ENCODE results near the gene DIMT1. TPM values are rescaled to one million over a fixed set of nuclear protein-coding genes. Genes with fewer than 3 reads are reported as not detected.
A peak's percentile ranks its signal among the peaks of the same experiment; 100 is the strongest.

DIMT1 gene
- total RNA-seq, 4 donors from 2014 or later, result 13.5 to 28.3 (median 21.4) TPM

GRCh38 chr5:62395210-62395950 is 8.3 kb downstream of the DIMT1 start:
- H3K4me3 ChIP-seq, result no peak overlapping the region
- H3K9me3 ChIP-seq, result no peaks in the 10 kb centered on the region
- in situ Hi-C loops (cut with MboI; ENCODE audit: low sequenced_read_pairs in 4 of 4), result no loop called here
- TF ChIP-seq POLR2A (IDR thresholded peaks at IDR 0.05) (no peak), CTCF (IDR thresholded peaks at IDR 0.05 in 4 of 5, conservative IDR thresholded peaks at IDR 0.05 in 1 of 5) (no peak)
- DNase-seq (no peak), ATAC-seq (no peak)
- no peaks in the 10 kb centered on the region for H3K27me3 ChIP-seq
- intact Hi-C loops (cut with DNase I; ENCODE audit: low total_unique reads), result no loop called here
- no peaks in the 10 kb centered on the region for H3K4me1 ChIP-seq
- H3K36me3 ChIP-seq, result peaks cover 0 to 95% of the 10 kb centered on the region in 2 donors
- H3K27ac ChIP-seq, result no peak overlapping the region

GRCh38 chr5:62386824-62387223 is 16.9 kb downstream of the DIMT1 start:
- peak overlapping the region; percentile 3 to 70 (median 52) for H3K27ac ChIP-seq
- in situ Hi-C loops (cut with MboI; ENCODE audit: low sequenced_read_pairs in 4 of 4) (no loop called here), intact Hi-C loops (cut with DNase I; ENCODE audit: low total_unique reads) (loop anchor here (2.0 kb wide), 1 partner anchor 16 kb away; the partner anchor contains the start of gene DIMT1)
- H3K36me3 ChIP-seq, result peaks cover 0 to 77% of the 10 kb centered on the region in 2 donors
- TF ChIP-seq POLR2A (IDR thresholded peaks at IDR 0.05) (no peak), CTCF (IDR thresholded peaks at IDR 0.05 in 4 of 5, conservative IDR thresholded peaks at IDR 0.05 in 1 of 5) (no peak)
- ATAC-seq, result peak; percentile 72 to 78
- H3K4me3 ChIP-seq, result no peak overlapping the region
- no peaks in the 10 kb centered on the region for H3K27me3 ChIP-seq
- peaks cover 11 to 13% of the 10 kb centered on the region in 2 donors for H3K4me1 ChIP-seq
- no peaks in the 10 kb centered on the region for H3K9me3 ChIP-seq
- DNase-seq, result no peak

- H3K36me3 ChIP-seq, result peaks cover 0 to 76% of the 10 kb centered on the region in 2 donors
These were observed 17.8 kb downstream of the DIMT1 start for GRCh38 chr5:62385816-62386400.

GRCh38 chr5:62385131-62385530 is 18.6 kb downstream of the DIMT1 start:
- in situ Hi-C loops (cut with MboI; ENCODE audit: low sequenced_read_pairs in 4 of 4), result no loop called here
- Histone ChIP-seq H3K36me3 (peaks cover 0 to 71% of the 10 kb centered on the region in 2 donors), H3K27ac (no peak overlapping the region), H3K4me1 (peaks cover 11 to 13% of the 10 kb centered on the region in 2 donors), H3K27me3 (no peaks in the 10 kb centered on the region), H3K4me3 (no peak overlapping the region), H3K9me3 (no peaks in the 10 kb centered on the region)
- intact Hi-C loops (cut with DNase I; ENCODE audit: low total_unique reads), result no loop called here
- TF ChIP-seq POLR2A (IDR thresholded peaks at IDR 0.05) (no peak), CTCF (IDR thresholded peaks at IDR 0.05 in 4 of 5, conservative IDR thresholded peaks at IDR 0.05 in 1 of 5) (no peak)
- ATAC-seq (no peak), DNase-seq (no peak)

More at GRCh38 chr5:62385816-62386400, 17.8 kb downstream of the DIMT1 start:
- Histone ChIP-seq H3K4me3 (no peak overlapping the region), H3K27me3 (no peaks in the 10 kb centered on the region), H3K27ac (peak overlapping the region in 3 of 4 donors; percentile 42 to 70 (median 62)), H3K4me1 (peaks cover 11 to 13% of the 10 kb centered on the region in 2 donors), H3K9me3 (no peaks in the 10 kb centered on the region)
- in situ Hi-C loops (cut with MboI; ENCODE audit: low sequenced_read_pairs in 4 of 4), result no loop called here
- no peak for DNase-seq
- ATAC-seq, result no peak
- intact Hi-C loops (cut with DNase I; ENCODE audit: low total_unique reads), result loop anchor here (2.0 kb wide), 1 partner anchor 17 kb away; the partner anchor contains the start of gene DIMT1
- TF ChIP-seq POLR2A (IDR thresholded peaks at IDR 0.05), result no peak
- TF ChIP-seq CTCF (IDR thresholded peaks at IDR 0.05 in 4 of 5, conservative IDR thresholded peaks at IDR 0.05 in 1 of 5), result no peak

Measured in gastrocnemius medialis (tissue), 4 donors.